Liver (tissue), 9 donors: ENCODE measurements around the gene SPHK2. TPM values are rescaled to one million over a fixed set of nuclear protein-coding genes. Genes with fewer than 3 reads are reported as not detected.

Source experiments
- DNase-seq: peaks from one replicate; pipeline ENCODE4 v3.0.0-alpha.2; 2017; ENCODE audit warnings: low spot score
- H3K27ac ChIP-seq, 2 donors: one replicate each; pipeline ENCODE4 v1.7.0; 2013; ENCODE audit warnings: inconsistent platforms in 2 of 2, low read length in 2 of 2, control low read depth in 1 of 2, low read depth in 1 of 2, mild to moderate bottlenecking in 1 of 2
- H3K27me3 ChIP-seq, 4 donors: one replicate each; pipeline versions ENCODE4 v1.6.1 to v1.7.0; 2013; ENCODE audit warnings: low read length in 3 of 4, inconsistent platforms in 1 of 4, mild to moderate bottlenecking in 1 of 4, moderate library complexity in 1 of 4; ENCODE audit not compliant: control insufficient read depth in 4 of 4, insufficient read depth in 4 of 4
- H3K36me3 ChIP-seq, 4 donors: one replicate each; pipeline versions ENCODE4 v1.6.1 to v1.7.0; 2013; ENCODE audit warnings: low read length in 3 of 4, mild to moderate bottlenecking in 3 of 4, low read depth in 1 of 4, moderate library complexity in 1 of 4; ENCODE audit not compliant: control insufficient read depth in 4 of 4, insufficient read depth in 3 of 4
- H3K4me1 ChIP-seq, 4 donors: one replicate each; pipeline versions ENCODE4 v1.6.1 to v1.7.0; 2013; ENCODE audit warnings: low read length in 3 of 4, mild to moderate bottlenecking in 3 of 4, moderate library complexity in 1 of 4; ENCODE audit not compliant: control insufficient read depth in 4 of 4, insufficient read depth in 4 of 4
- H3K4me3 ChIP-seq, 3 donors: one replicate each; pipeline versions ENCODE4 v1.6.1 to v1.7.0; 2013; ENCODE audit warnings: low read length in 3 of 3, control low read depth in 1 of 3, low read depth in 1 of 3, mild to moderate bottlenecking in 1 of 3
- H3K9ac ChIP-seq, 2 donors: one replicate each; pipeline ENCODE4 v1.7.0; 2013; ENCODE audit warnings: low read length in 2 of 2, mild to moderate bottlenecking in 2 of 2, moderate library complexity in 2 of 2, control low read depth in 1 of 2, low read depth in 1 of 2
- H3K9me3 ChIP-seq, 4 donors: one replicate each; pipeline versions ENCODE4 v1.6.1 to v1.7.0; 2013; ENCODE audit warnings: low read length in 3 of 4; ENCODE audit not compliant: control insufficient read depth in 4 of 4
- ATF3 ChIP-seq: IDR thresholded peaks from 2 replicates; pipeline ENCODE4 v1.6.1; 2016; ENCODE audit warnings: antibody characterized with exemption
- CTCF ChIP-seq: fragments of 150-350 bp; IDR thresholded peaks from 2 replicates; pipeline ENCODE4 v1.5.1; 2017; ENCODE audit warnings: improper control_type of control experiment, low read depth, low read length; ENCODE audit not compliant: missing input control
- FOXA1 ChIP-seq: IDR thresholded peaks from 2 replicates; pipeline ENCODE4 v1.6.1; 2016; ENCODE audit warnings: antibody characterized with exemption
- FOXA2 ChIP-seq: IDR thresholded peaks from 2 replicates; pipeline ENCODE4 v1.6.1; 2016; ENCODE audit warnings: antibody characterized with exemption
- GABPA ChIP-seq, 2 donors: IDR thresholded peaks in 1 of 2; conservative IDR thresholded peaks in 1 of 2; 2 replicates each; pipeline ENCODE4 v1.6.1; 2016; ENCODE audit warnings: antibody characterized with exemption in 2 of 2, mild to moderate bottlenecking in 1 of 2, moderate library complexity in 1 of 2
- HNF4A ChIP-seq, 2 donors: conservative IDR thresholded peaks; 2 replicates each; pipeline ENCODE4 v1.6.1; 2016; ENCODE audit warnings: antibody characterized with exemption in 2 of 2, mild to moderate bottlenecking in 2 of 2
- HNF4G ChIP-seq: IDR thresholded peaks from 2 replicates; pipeline ENCODE4 v1.6.1; 2016; ENCODE audit warnings: antibody characterized with exemption
- JUND ChIP-seq, 2 donors: IDR thresholded peaks; 2 replicates each; pipeline ENCODE4 v1.6.1; 2016; ENCODE audit warnings: antibody characterized with exemption in 2 of 2
- MAX ChIP-seq: IDR thresholded peaks from 2 replicates; pipeline ENCODE4 v1.6.1; 2016; ENCODE audit warnings: antibody characterized with exemption
- NR2F2 ChIP-seq: IDR thresholded peaks from 2 replicates; pipeline ENCODE4 v1.6.1; 2016; ENCODE audit warnings: antibody characterized with exemption
- RAD21 ChIP-seq, 2 donors: IDR thresholded peaks; 2 replicates each; pipeline ENCODE4 v1.6.1; 2016; ENCODE audit warnings: antibody characterized with exemption in 2 of 2, mild to moderate bottlenecking in 2 of 2
- REST ChIP-seq: IDR thresholded peaks from 2 replicates; pipeline ENCODE4 v1.6.1; 2016; ENCODE audit warnings: antibody characterized with exemption, mild to moderate bottlenecking
- RXRA ChIP-seq, 2 donors: IDR thresholded peaks; 2 replicates each; pipeline ENCODE4 v1.6.1; 2017 to 2018; ENCODE audit warnings: antibody characterized with exemption in 2 of 2, mild to moderate bottlenecking in 1 of 2
- SP1 ChIP-seq: IDR thresholded peaks from 2 replicates; pipeline ENCODE4 v1.6.1; 2018; ENCODE audit warnings: antibody characterized with exemption, mild to moderate bottlenecking
- TAF1 ChIP-seq: conservative IDR thresholded peaks from 2 replicates; pipeline ENCODE4 v1.6.1; 2016; ENCODE audit warnings: antibody characterized with exemption, mild to moderate bottlenecking
- YY1 ChIP-seq: IDR thresholded peaks from 2 replicates; pipeline ENCODE4 v1.6.1; 2016; ENCODE audit warnings: antibody characterized with exemption, mild to moderate bottlenecking
- ZBTB33 ChIP-seq: IDR thresholded peaks from 2 replicates; pipeline ENCODE4 v1.6.1; 2016; ENCODE audit warnings: antibody characterized with exemption
- WGBS: extraction: QIAGEN DNeasy Blood & Tissue Kit; methylation state at CpG from one replicate; pipeline ENCODE4 v1.1.7; 2013; 5-methylcytosine and 5-hydroxymethylcytosine counted together
- polyA plus RNA-seq, 2 donors: library from polyadenylated mRNA; stranded (reverse) in 1 of 2; unstranded in 1 of 2; fragments of 200-250 nt in 1 of 2; fragments of >200 nt in 1 of 2; fragmentation: Nextera tagmentation in 1 of 2; extraction: Ambion mirVana in 1 of 2; gene quantifications; one replicate each; pipeline versions ENCODE4 v1.2.1 to v1.2.3, GENCODE V29; 2013 to 2015
- total RNA-seq, 2 donors: library from RNA; depleted of rRNA; stranded (reverse); fragments of >200 nt; gene quantifications; one replicate each; pipeline ENCODE4 v1.2.3, GENCODE V29; 2014
- donor health status: healthy.
- donor health status: healthy.
- donor health status: healthy.
- donor health status: healthy.
- donor health status: healthy.

The SPHK2 gene
- total and polyA plus RNA-seq, 4 donors = 9.6 to 17.3 (median 12.3) TPM

- no peak for TF ChIP-seq REST
- TF ChIP-seq FOXA2 = no peak
- TF ChIP-seq NR2F2 = no peak
- TF ChIP-seq FOXA1 = no peak
- no peak for TF ChIP-seq JUND (IDR thresholded peaks at IDR 0.05)
- TF ChIP-seq RAD21 (IDR thresholded peaks at IDR 0.05) = no peak
- no peak for TF ChIP-seq SP1
- no peak for TF ChIP-seq HNF4G
- no peak for TF ChIP-seq RXRA (IDR thresholded peaks at IDR 0.05)
- TF ChIP-seq ZBTB33 = no peak
- no peak for TF ChIP-seq YY1
- TF ChIP-seq CTCF = no peak
- no peak for TF ChIP-seq ATF3
- TF ChIP-seq HNF4A (conservative IDR thresholded peaks at IDR 0.05) = no peak
- TF ChIP-seq GABPA (IDR thresholded peaks at IDR 0.05 in 1 of 2, conservative IDR thresholded peaks at IDR 0.05 in 1 of 2) = no peak
- TF ChIP-seq TAF1 = no peak
- no peak for TF ChIP-seq MAX
- 93% methylated on average over 5 of the region's 5 CpGs for WGBS
- no peak overlapping the region for H3K27ac ChIP-seq
- no peak for DNase-seq
- no peaks in the 10 kb centered on the region for H3K4me1 ChIP-seq
- no peaks in the 10 kb centered on the region for H3K27me3 ChIP-seq
- H3K4me3 ChIP-seq = no peak overlapping the region
- no peaks in the 10 kb centered on the region for H3K36me3 ChIP-seq
- no peaks in the 10 kb centered on the region for H3K9me3 ChIP-seq
- H3K9ac ChIP-seq = no peak overlapping the region
These were observed 32.4 kb downstream of the SPHK2 start for GRCh38 chr19:48651683-48652048.
